HepG2 (cell line): Measurements from ENCODE around the gene AZU1. TPM values are rescaled to one million over a fixed set of nuclear protein-coding genes. Genes with fewer than 3 reads are reported as not detected.

Experiments used
- ATAC-seq: fragments of 200-7000 bp; cut with Tn5 transposase; 3 replicates; pipeline ENCODE4 v1.9.1; 2020; ENCODE audit warnings: mild to moderate bottlenecking, moderate library complexity
- BruUV-seq: library from RNA; stranded (reverse); fragments of 400-500 nt; replicated peaks from 2 replicates; lab custom pipeline; 2021; lab: Mats Ljungman, UMichigan
- CTCF ChIA-PET: fragments of 300-600 bp; formaldehyde crosslinking; extraction: SDS; loops from one replicate; lab custom pipeline; 2021; ENCODE audit warnings: low total read pairs, inconsistent platforms, low intra/inter-chr PET ratio; lab: Yijun Ruan, JAX
- POLR2A ChIA-PET: fragments of 350-600 bp; sonication (Branson Sonifier 250); formaldehyde crosslinking; loops from one replicate; lab custom pipeline; 2020; ENCODE audit warnings: antibody characterized with exemption, inconsistent platforms; lab: Yijun Ruan, JAX
- DNase-seq: peaks from one replicate; pipeline ENCODE4 v3.0.0-alpha.2; 2015; ENCODE audit warnings: low spot score
- FAIRE-seq: peaks from 3 replicates; lab custom pipeline; 2011; peaks lifted over from hg19 to GRCh38; lab: Jason Lieb, UNC
- H2AFZ ChIP-seq: one replicate; pipeline ENCODE4 v1.6.1; 2011; ENCODE audit warnings: low read length, inconsistent platforms
- H3K27ac ChIP-seq: fragments of 300-600 bp; 3 replicates; pipeline ENCODE4 v1.8.0; 2011; ENCODE audit warnings: mixed run types, mild to moderate bottlenecking, mixed read lengths, low read length, inconsistent platforms; ENCODE audit not compliant: insufficient read depth; ENCODE audit errors: extremely low read length
- H3K27me3 ChIP-seq, 2 experiments: fragments of 200-600 bp in 1 of 2; 2 replicates in 1 of 2; 3 replicates in 1 of 2; pipeline versions ENCODE4 v1.6.0 to v1.8.0; 2011; ENCODE audit warnings: low read length in 2 of 2, mild to moderate bottlenecking in 2 of 2, moderate library complexity in 2 of 2, inconsistent platforms in 1 of 2; ENCODE audit not compliant: insufficient read depth in 2 of 2, control insufficient read depth in 1 of 2
- H3K36me3 ChIP-seq, 2 experiments: fragments of 200-600 bp in 1 of 2; replicated peaks in 1 of 2; 2 replicates in 1 of 2; 3 replicates in 1 of 2; pipeline versions ENCODE4 v1.5.1 to v1.8.0; 2011; ENCODE audit warnings: low read length in 2 of 2, inconsistent platforms in 1 of 2; ENCODE audit not compliant: insufficient read depth in 2 of 2, control insufficient read depth in 1 of 2
- H3K4me1 ChIP-seq: 2 replicates; pipeline ENCODE4 v1.5.1; 2012; ENCODE audit warnings: low read length, inconsistent platforms; ENCODE audit not compliant: insufficient read depth
- H3K4me2 ChIP-seq: 2 replicates; pipeline ENCODE4 v1.6.0; 2011; ENCODE audit warnings: low read depth, low read length, inconsistent platforms
- H3K4me3 ChIP-seq, 3 experiments: fragments of 200-600 bp in 1 of 3; sonication (generic), shearing (Covaris generic) in 1 of 3; replicated peaks in 1 of 3; 2 replicates each; pipeline ENCODE4 v1.5.1; 2011 to 2016; ENCODE audit warnings: low read length in 3 of 3, inconsistent platforms in 2 of 3, low read depth in 2 of 3, mild to moderate bottlenecking in 2 of 3, control low read depth in 1 of 3, mixed read lengths in 1 of 3; ENCODE audit not compliant: insufficient read depth in 1 of 3
- H3K79me2 ChIP-seq: one replicate; pipeline ENCODE4 v1.6.1; 2011; ENCODE audit warnings: low read length, inconsistent platforms; ENCODE audit not compliant: insufficient read depth
- H3K9ac ChIP-seq: 2 replicates; pipeline ENCODE4 v1.6.0; 2011; ENCODE audit warnings: mild to moderate bottlenecking, low read depth, low read length, inconsistent platforms; ENCODE audit not compliant: insufficient read depth
- H3K9me3 ChIP-seq: 2 replicates; pipeline ENCODE4 v1.5.1; 2012; ENCODE audit warnings: mild to moderate bottlenecking, low read length
- H4K20me1 ChIP-seq: 2 replicates; pipeline ENCODE4 v1.6.0; 2011; ENCODE audit warnings: inconsistent platforms, mild to moderate bottlenecking, low read length, moderate library complexity; ENCODE audit not compliant: insufficient read depth
- AGO2 ChIP-seq: fragments of 200-400 bp; formaldehyde crosslinking; optimal IDR thresholded peaks from 2 replicates; pipeline ENCODE3; 2017; ENCODE audit warnings: mild to moderate bottlenecking, low read depth, low read length, moderate library complexity
- GABPB1 ChIP-seq: IDR thresholded peaks from 2 replicates; pipeline ENCODE4 v1.6.1; 2016; ENCODE audit warnings: mild to moderate bottlenecking, missing genetic modification reagents, moderate library complexity, missing compliant biosample characterization
- HNRNPL ChIP-seq: fragments of 200-400 bp; formaldehyde crosslinking; IDR thresholded peaks from 2 replicates; pipeline ENCODE4 v1.6.1; 2017; ENCODE audit warnings: mild to moderate bottlenecking, low read depth, low read length
- KLF13 ChIP-seq: sonication (generic); formaldehyde crosslinking; IDR thresholded peaks from 2 replicates; pipeline ENCODE4 v1.4.0; 2020; ENCODE audit warnings: mild to moderate bottlenecking, missing genetic modification reagents
- NKX3-1 ChIP-seq: sonication (generic); formaldehyde crosslinking; IDR thresholded peaks from 2 replicates; pipeline ENCODE4 v1.5.0; 2020; ENCODE audit warnings: missing genetic modification reagents
- RAD51 ChIP-seq: fragments of 450-650 bp; IDR thresholded peaks from 2 replicates; pipeline ENCODE4 v1.6.1; 2016; ENCODE audit warnings: borderline replicate concordance
- SIN3A ChIP-seq: IDR thresholded peaks from 2 replicates; pipeline ENCODE4 v1.6.1; 2011; ENCODE audit warnings: low read depth, mild to moderate bottlenecking, control low read depth, low read length, borderline replicate concordance
- SRF ChIP-seq: IDR thresholded peaks from 2 replicates; pipeline ENCODE4 v1.6.1; 2011; ENCODE audit warnings: mild to moderate bottlenecking, low read depth, low read length, moderate library complexity
- ZNF253 ChIP-seq: sonication (generic); formaldehyde crosslinking; IDR thresholded peaks from 2 replicates; pipeline ENCODE4 v1.8.0; 2022; ENCODE audit warnings: mild to moderate bottlenecking, missing genetic modification reagents, borderline replicate concordance
- ZNF543 ChIP-seq: sonication (generic); formaldehyde crosslinking; IDR thresholded peaks from 2 replicates; pipeline ENCODE4 v1.4.0; 2020; ENCODE audit warnings: mild to moderate bottlenecking, missing genetic modification reagents
- ZNF567 ChIP-seq: sonication (generic); formaldehyde crosslinking; IDR thresholded peaks from 2 replicates; pipeline ENCODE4 v1.8.1; 2023; ENCODE audit warnings: mild to moderate bottlenecking, missing genetic modification reagents, borderline replicate concordance
- WGBS: methylation state at CpG from one replicate; pipeline ENCODE4 v1.1.6; 2017; ENCODE audit warnings: low lambda C conversion rate; 5-methylcytosine and 5-hydroxymethylcytosine counted together
- in situ Hi-C: cut with HindIII; loops from 2 replicates; pipeline ENCODE4 v1.10.0; 2017; ENCODE audit warnings: low pct_unique_long_range_greater_than_20kb; ENCODE audit not compliant: extremely low pct_ligation_motif_present
- intact Hi-C: fragments of 100-400 bp; cut with micrococcal nuclease; formaldehyde crosslinking; loops from one replicate; pipeline ENCODE4 v1.10.0; 2022; ENCODE audit not compliant: unreplicated experiment
- polyA plus RNA-seq, 8 experiments: library from polyadenylated mRNA; depleted of rRNA in 3 of 8; stranded (reverse) in 7 of 8; unstranded in 1 of 8; fragments of >200 nt; fragmentation: Illumina TruSeq in 4 of 8; extraction: Trizol in 4 of 8; gene quantifications; 2 replicates each; pipeline versions ENCODE4 v1.2.1 to v1.2.3, GENCODE V29; 2011 to 2016; ENCODE audit warnings: low read depth in 4 of 8, missing spikeins in 1 of 8, mixed read lengths in 1 of 8; ENCODE audit not compliant: insufficient read depth in 1 of 8
- total RNA-seq, 5 experiments: library from RNA; depleted of rRNA; stranded (reverse); fragments of >200 nt; fragmentation: Illumina TruSeq; extraction: Trizol; gene quantifications; 2 replicates each; pipeline ENCODE4 v1.2.3, GENCODE V29; 2016; ENCODE audit warnings: low read depth in 1 of 5
- TF ChIP-seq, protein P1 (sequence below): sonication (generic); formaldehyde crosslinking; IDR thresholded peaks from 2 replicates; pipeline ENCODE4 v1.4.0; 2020; ENCODE audit warnings: missing genetic modification reagents
- TF ChIP-seq, protein P2 (sequence below): sonication (generic); formaldehyde crosslinking; IDR thresholded peaks from 2 replicates; pipeline ENCODE4 v1.4.0; 2020; ENCODE audit warnings: missing genetic modification reagents, borderline replicate concordance
- TF ChIP-seq, protein P3 (sequence below): sonication (generic); formaldehyde crosslinking; IDR thresholded peaks from 2 replicates; pipeline ENCODE4 v1.5.0; 2020; ENCODE audit warnings: missing genetic modification reagents, mild to moderate bottlenecking, borderline replicate concordance

Gene AZU1
- total and polyA plus RNA-seq, 2 of the 13 experiments (the other 11 are each of a cell fraction or from before 2014, with no cell fraction given), result not detected

DNA sequence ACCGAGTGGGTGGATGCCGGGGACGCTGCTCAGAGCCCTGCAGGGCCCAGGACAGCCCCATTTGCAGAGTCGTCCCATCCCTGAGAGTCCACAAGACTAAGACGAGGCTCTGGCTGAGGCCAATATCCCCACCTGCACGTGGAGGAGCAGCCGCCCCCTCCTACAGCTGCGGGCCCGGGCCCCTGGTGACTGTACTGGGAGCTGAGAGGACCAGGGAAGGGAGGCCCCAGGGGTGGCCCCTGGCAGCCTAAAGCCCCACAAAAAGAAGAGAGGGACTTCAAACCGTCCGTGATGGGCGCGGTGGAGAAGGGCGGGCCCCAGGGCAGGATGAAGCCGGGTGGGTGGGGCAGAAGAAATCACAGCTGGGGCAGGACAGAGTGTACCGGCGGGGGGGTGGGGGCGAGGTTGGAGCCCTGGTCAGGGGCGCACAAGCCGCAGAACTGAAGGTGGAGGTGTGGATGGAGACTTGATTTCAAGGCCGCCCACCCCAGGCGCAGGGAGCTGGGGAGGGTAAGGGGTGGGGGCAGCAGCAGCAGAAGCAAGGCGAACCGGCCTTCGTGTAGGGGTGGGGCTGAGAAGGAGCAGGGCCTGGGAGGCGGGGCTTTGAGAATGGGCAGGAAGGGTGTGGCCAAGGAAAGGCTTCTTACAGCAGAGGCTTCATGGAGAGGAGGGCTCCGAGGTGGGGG, 44.8 kb downstream of the AZU1 start:
- ATAC-seq, result peak; percentile 45
- CTCF ChIA-PET, result no interaction called here
- peak; percentile 79 for TF ChIP-seq AGO2
- TF ChIP-seq, protein P1, sequence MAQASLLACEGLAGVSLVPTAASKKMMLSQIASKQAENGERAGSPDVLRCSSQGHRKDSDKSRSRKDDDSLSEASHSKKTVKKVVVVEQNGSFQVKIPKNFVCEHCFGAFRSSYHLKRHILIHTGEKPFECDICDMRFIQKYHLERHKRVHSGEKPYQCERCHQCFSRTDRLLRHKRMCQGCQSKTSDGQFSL (CRISPR knock-in tag), result no peak
- TF ChIP-seq ZNF567 (CRISPR knock-in tag), result no peak
- TF ChIP-seq HNRNPL, result 0 out of 2 replicates have a peak, but pooled peaks have one; percentile 24
- no peaks in the 10 kb centered on the region for H4K20me1 ChIP-seq
- FAIRE-seq, result no peak
- no peak for DNase-seq
- no peaks in the 10 kb centered on the region for H3K27me3 ChIP-seq
- in situ Hi-C loops (no loop called here), intact Hi-C loops (no loop called here)
- H3K9me3 ChIP-seq, result no peaks in the 10 kb centered on the region
- no peaks in the 10 kb centered on the region for H3K4me1 ChIP-seq
- H3K27ac ChIP-seq, result peak overlapping the region; percentile 26
- no peak overlapping the region for H3K4me2 ChIP-seq
- H3K79me2 ChIP-seq, result no peaks in the 10 kb centered on the region
- no peak overlapping the region for H3K4me3 ChIP-seq
- POLR2A ChIA-PET, result no interaction called here
- peaks cover 5 to 12% of the 10 kb centered on the region in 2 experiments; a peak in 3 of 5 replicates for H3K36me3 ChIP-seq
- BruUV-seq, result no TSS peak
- 83% methylated on average over 23 of the region's 27 CpGs for WGBS
- H2AFZ ChIP-seq, result no peak overlapping the region
- no peak overlapping the region for H3K9ac ChIP-seq

DNA sequence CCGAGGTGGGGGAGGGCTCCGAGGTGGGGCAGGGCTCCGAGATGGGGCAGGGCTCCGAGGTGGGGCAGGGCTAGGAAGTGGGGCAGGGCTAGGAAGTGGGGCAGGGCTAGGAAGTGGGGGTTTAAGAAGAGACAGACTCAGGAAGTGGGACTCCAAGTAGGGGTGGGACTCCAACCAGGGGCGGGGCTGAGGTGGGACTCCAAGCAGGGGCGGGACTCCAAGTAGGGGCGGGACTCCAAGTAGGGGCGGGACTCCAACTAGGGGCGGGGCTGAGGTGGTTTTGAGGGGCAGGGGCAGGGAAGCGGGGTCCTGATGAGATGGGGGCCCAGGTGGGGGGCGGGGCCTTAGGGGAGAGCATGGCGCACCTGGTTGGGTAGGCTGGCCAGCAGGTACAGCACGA, 45.4 kb downstream of the AZU1 start:
- intact Hi-C loops, result no loop called here
- H3K27me3 ChIP-seq, result no peaks in the 10 kb centered on the region
- TF ChIP-seq ZNF253 (CRISPR knock-in tag) (no peak), KLF13 (no peak), SRF (no peak), GABPB1 (CRISPR knock-in tag) (no peak), ZNF543 (no peak), RAD51 (no peak), NKX3-1 (no peak), SIN3A (no peak)
- TF ChIP-seq, protein P2, sequence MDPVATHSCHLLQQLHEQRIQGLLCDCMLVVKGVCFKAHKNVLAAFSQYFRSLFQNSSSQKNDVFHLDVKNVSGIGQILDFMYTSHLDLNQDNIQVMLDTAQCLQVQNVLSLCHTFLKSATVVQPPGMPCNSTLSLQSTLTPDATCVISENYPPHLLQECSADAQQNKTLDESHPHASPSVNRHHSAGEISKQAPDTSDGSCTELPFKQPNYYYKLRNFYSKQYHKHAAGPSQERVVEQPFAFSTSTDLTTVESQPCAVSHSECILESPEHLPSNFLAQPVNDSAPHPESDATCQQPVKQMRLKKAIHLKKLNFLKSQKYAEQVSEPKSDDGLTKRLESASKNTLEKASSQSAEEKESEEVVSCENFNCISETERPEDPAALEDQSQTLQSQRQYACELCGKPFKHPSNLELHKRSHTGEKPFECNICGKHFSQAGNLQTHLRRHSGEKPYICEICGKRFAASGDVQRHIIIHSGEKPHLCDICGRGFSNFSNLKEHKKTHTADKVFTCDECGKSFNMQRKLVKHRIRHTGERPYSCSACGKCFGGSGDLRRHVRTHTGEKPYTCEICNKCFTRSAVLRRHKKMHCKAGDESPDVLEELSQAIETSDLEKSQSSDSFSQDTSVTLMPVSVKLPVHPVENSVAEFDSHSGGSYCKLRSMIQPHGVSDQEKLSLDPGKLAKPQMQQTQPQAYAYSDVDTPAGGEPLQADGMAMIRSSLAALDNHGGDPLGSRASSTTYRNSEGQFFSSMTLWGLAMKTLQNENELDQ (CRISPR knock-in tag), result no peak
- TF ChIP-seq, protein P3, sequence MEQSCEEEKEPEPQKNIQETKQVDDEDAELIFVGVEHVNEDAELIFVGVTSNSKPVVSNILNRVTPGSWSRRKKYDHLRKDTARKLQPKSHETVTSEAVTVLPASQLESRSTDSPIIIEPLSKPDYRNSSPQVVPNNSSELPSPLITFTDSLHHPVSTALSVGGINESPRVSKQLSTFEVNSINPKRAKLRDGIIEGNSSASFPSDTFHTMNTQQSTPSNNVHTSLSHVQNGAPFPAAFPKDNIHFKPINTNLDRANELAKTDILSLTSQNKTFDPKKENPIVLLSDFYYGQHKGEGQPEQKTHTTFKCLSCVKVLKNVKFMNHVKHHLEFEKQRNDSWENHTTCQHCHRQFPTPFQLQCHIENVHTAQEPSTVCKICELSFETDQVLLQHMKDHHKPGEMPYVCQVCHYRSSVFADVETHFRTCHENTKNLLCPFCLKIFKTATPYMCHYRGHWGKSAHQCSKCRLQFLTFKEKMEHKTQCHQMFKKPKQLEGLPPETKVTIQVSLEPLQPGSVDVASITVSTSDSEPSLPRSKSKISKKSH (CRISPR knock-in tag), result no peak
- TF ChIP-seq, all 625 proteins: peak for 0
- Histone ChIP-seq H3K27ac (no peak overlapping the region), H4K20me1 (no peaks in the 10 kb centered on the region), H2AFZ (no peak overlapping the region), H3K79me2 (no peaks in the 10 kb centered on the region), H3K4me1 (no peaks in the 10 kb centered on the region), H3K4me2 (no peak overlapping the region), H3K9ac (no peak overlapping the region), H3K9me3 (no peaks in the 10 kb centered on the region), H3K36me3 (peaks cover 4 to 6% of the 10 kb centered on the region in 2 experiments; a peak in 3 of 5 replicates), H3K4me3 (no peak overlapping the region)
- ChIA-PET CTCF (no interaction called here), POLR2A (no interaction called here)
- WGBS, result 95% methylated on average over 13 of the region's 13 CpGs
- FAIRE-seq (no peak), DNase-seq (no peak), ATAC-seq (no peak)
- in situ Hi-C loops, result no loop called here
- no TSS peak for BruUV-seq
